SKM-1 (cell line): Measurements from ENCODE around the gene GPHA2.
"Not testable (repeated sequence)": the region's sequence is repeated elsewhere in the genome, so short reads cannot be mapped to it uniquely, and the experiment has no call there.

ENCODE experiments used
- DNase-seq: peaks from one replicate; lab custom pipeline; 2025; ENCODE audit not compliant: unreplicated experiment; lab: John Stamatoyannopoulos, UW

The GPHA2 gene

GRCh38 chr11:64935359-64936081 lies at the start of gene GPHA2:
Gene GPHA2 (minus strand): TSS chr11:64935893. CDS start chr11:64935460, 433 bp downstream.
- no peak for DNase-seq

GRCh38 chr11:64983339-64983738 lies 47.6 kb upstream of the GPHA2 start:
- DNase-seq: not testable (repeated sequence)

GRCh38 chr11:64976651-64977050 lies 41.0 kb upstream of the GPHA2 start:
- no peak for DNase-seq

GRCh38 chr11:64974124-64974523 lies 38.4 kb upstream of the GPHA2 start:
- DNase-seq: no peak

GRCh38 chr11:64971421-64972233 lies 35.9 kb upstream of the GPHA2 start, which contains the start of gene MAJIN:
Gene MAJIN (minus strand): TSS chr11:64972108. CDS start chr11:64959405, 12,703 bp downstream.
- DNase-seq: no peak

- no peak for DNase-seq
These were observed 35.0 kb upstream of the GPHA2 start for GRCh38 chr11:64970731-64971151.

GRCh38 chr11:64969209-64969608 lies 33.5 kb upstream of the GPHA2 start:
- DNase-seq: no peak

- DNase-seq: no peak
These were observed 31.7 kb upstream of the GPHA2 start for GRCh38 chr11:64967375-64967774.

GRCh38 chr11:64963072-64963631 lies 27.5 kb upstream of the GPHA2 start:
- DNase-seq: no peak

- no peak for DNase-seq
These were observed 25.0 kb upstream of the GPHA2 start for GRCh38 chr11:64960719-64961118.

- DNase-seq: no peak
These were observed 23.8 kb upstream of the GPHA2 start for GRCh38 chr11:64959498-64959897.

- DNase-seq: no peak
These were observed 18.5 kb upstream of the GPHA2 start for GRCh38 chr11:64954201-64954600.

GRCh38 chr11:64951529-64951928 lies 15.8 kb upstream of the GPHA2 start:
- DNase-seq: no peak

- no peak for DNase-seq
These were observed 11.6 kb upstream of the GPHA2 start for GRCh38 chr11:64947208-64947814.

- no peak for DNase-seq
These were observed 846 bp upstream of the GPHA2 start for GRCh38 chr11:64936539-64936938.

- no peak for DNase-seq
These were observed 873 bp downstream of the GPHA2 start for GRCh38 chr11:64934682-64935358.

- peak; percentile 26 for DNase-seq
These were observed 1.6 kb downstream of the GPHA2 start for GRCh38 chr11:64933935-64934681.

GRCh38 chr11:64933213-64933934 lies 2.3 kb downstream of the GPHA2 start:
- no peak for DNase-seq

GRCh38 chr11:64932324-64932723 lies 3.4 kb downstream of the GPHA2 start:
- DNase-seq: no peak
